AG10803 (cell line): ENCODE results near the gene PURA.
A peak's percentile ranks its signal among the peaks of the same experiment; 100 is the strongest.

ENCODE experiments used
- DNase-seq: peaks from one replicate; pipeline ENCODE4 v3.0.0; 2010; ENCODE audit warnings: low read depth
- H3K4me3 ChIP-seq: 2 replicates; pipeline ENCODE4 v1.5.1; 2011; ENCODE audit warnings: mild to moderate bottlenecking, low read length, control low read depth
- CTCF ChIP-seq: conservative IDR thresholded peaks from 2 replicates; pipeline ENCODE4 v1.5.1; 2011; ENCODE audit warnings: mild to moderate bottlenecking, low read length, control low read depth, inconsistent platforms

Gene PURA

GRCh38 chr5:140103154-140103553, 10.8 kb upstream of the PURA start:
- DNase-seq, result no peak
- H3K4me3 ChIP-seq, result no peak overlapping the region
- no peak for TF ChIP-seq CTCF

GRCh38 chr5:140104100-140104499, 9.8 kb upstream of the PURA start:
- H3K4me3 ChIP-seq, result no peak overlapping the region
- DNase-seq, result no peak
- no peak for TF ChIP-seq CTCF

GRCh38 chr5:140106101-140106500, 7.8 kb upstream of the PURA start:
- DNase-seq, result no peak
- no peak for TF ChIP-seq CTCF
- no peak overlapping the region for H3K4me3 ChIP-seq

- H3K4me3 ChIP-seq, result peak overlapping the region; percentile 82
- no peak for TF ChIP-seq CTCF
- no peak for DNase-seq
These were observed 7.1 kb upstream of the PURA start for GRCh38 chr5:140106805-140107311.

GRCh38 chr5:140107312-140108092, 6.4 kb upstream of the PURA start:
- TF ChIP-seq CTCF, result no peak
- DNase-seq, result peak; percentile 93
- H3K4me3 ChIP-seq, result peak overlapping the region; percentile 82

GRCh38 chr5:140108093-140109017, 5.6 kb upstream of the PURA start:
- peak overlapping the region; percentile 82 for H3K4me3 ChIP-seq
- no peak for TF ChIP-seq CTCF
- no peak for DNase-seq
